ENCODE data around the gene PLCG2.

Gene PLCG2

GRCh38 chr16:81992859-81993258, 213.8 kb downstream of the PLCG2 start:
- H3K27me3 ChIP-seq (replicated peaks in 2 of 5; ENCODE audit: control insufficient read depth in 4 of 5, insufficient read depth in 5 of 5, low read length in 4 of 5), result no peaks in the 10 kb centered on the region
- peaks cover 0 to 16% (median 0%) of the 10 kb centered on the region in 4 experiments for H3K36me3 ChIP-seq (ENCODE audit: control insufficient read depth in 4 of 4, insufficient read depth in 4 of 4, low read length in 3 of 4)
- H3K4me1 ChIP-seq (ENCODE audit: control extremely low read depth in 1 of 4, control insufficient read depth in 4 of 4, insufficient read depth in 4 of 4, low read length in 3 of 4), result no peaks in the 10 kb centered on the region
- no peak for DNase-seq
- WGBS (ENCODE audit: insufficient coverage), result 100% methylated on average over 2 of the region's 3 CpGs
- H3K27ac ChIP-seq (ENCODE audit: insufficient read depth in 1 of 2, low read depth in 1 of 2, low read length in 2 of 2, poor library complexity in 1 of 2, severe bottlenecking in 2 of 2), result no peak overlapping the region
- ChIA-PET POLR2A (no interaction called here), CTCF (no interaction called here)
- H3K4me3 ChIP-seq (ENCODE audit: control insufficient read depth in 1 of 7, extremely low read depth in 1 of 7, insufficient read depth in 4 of 7, low read depth in 2 of 7, low read length in 6 of 7), result no peak overlapping the region
- H3K9me3 ChIP-seq (ENCODE audit: control extremely low read depth in 1 of 5, control insufficient read depth in 4 of 5, insufficient read depth in 2 of 5, low read depth in 1 of 5, low read length in 4 of 5), result no peaks in the 10 kb centered on the region

- H3K9me3 ChIP-seq (ENCODE audit: control extremely low read depth in 1 of 5, control insufficient read depth in 4 of 5, insufficient read depth in 2 of 5, low read depth in 1 of 5, low read length in 4 of 5), result no peaks in the 10 kb centered on the region
- H3K4me3 ChIP-seq (ENCODE audit: control insufficient read depth in 1 of 7, extremely low read depth in 1 of 7, insufficient read depth in 4 of 7, low read depth in 2 of 7, low read length in 6 of 7), result no peak overlapping the region
- H3K36me3 ChIP-seq (ENCODE audit: control insufficient read depth in 4 of 4, insufficient read depth in 4 of 4, low read length in 3 of 4), result peaks cover 0 to 29% (median 0%) of the 10 kb centered on the region in 4 experiments
- H3K27me3 ChIP-seq (replicated peaks in 2 of 5; ENCODE audit: control insufficient read depth in 4 of 5, insufficient read depth in 5 of 5, low read length in 4 of 5), result no peaks in the 10 kb centered on the region
- WGBS (ENCODE audit: insufficient coverage), result 89% methylated on average over 4 of the region's 5 CpGs
- H3K4me1 ChIP-seq (ENCODE audit: control extremely low read depth in 1 of 4, control insufficient read depth in 4 of 4, insufficient read depth in 4 of 4, low read length in 3 of 4), result no peaks in the 10 kb centered on the region
- H3K27ac ChIP-seq (ENCODE audit: insufficient read depth in 1 of 2, low read depth in 1 of 2, low read length in 2 of 2, poor library complexity in 1 of 2, severe bottlenecking in 2 of 2), result no peak overlapping the region
- CTCF ChIA-PET, result no interaction called here
- POLR2A ChIA-PET, result no interaction called here
- DNase-seq, result no peak
Observed at GRCh38 chr16:81994485-81994884, 215.4 kb downstream of the PLCG2 start.

- H3K4me3 ChIP-seq (ENCODE audit: control insufficient read depth in 1 of 7, extremely low read depth in 1 of 7, insufficient read depth in 4 of 7, low read depth in 2 of 7, low read length in 6 of 7), result no peak overlapping the region
- H3K9me3 ChIP-seq (ENCODE audit: control extremely low read depth in 1 of 5, control insufficient read depth in 4 of 5, insufficient read depth in 2 of 5, low read depth in 1 of 5, low read length in 4 of 5), result no peaks in the 10 kb centered on the region
- CTCF ChIA-PET, result no interaction called here
- POLR2A ChIA-PET, result no interaction called here
- WGBS (ENCODE audit: insufficient coverage), result 85% methylated on average over 3 of the region's 3 CpGs
- H3K36me3 ChIP-seq (ENCODE audit: control insufficient read depth in 4 of 4, insufficient read depth in 4 of 4, low read length in 3 of 4), result peaks cover 0 to 38% (median 0%) of the 10 kb centered on the region in 4 experiments
- no peak overlapping the region for H3K27ac ChIP-seq (ENCODE audit: insufficient read depth in 1 of 2, low read depth in 1 of 2, low read length in 2 of 2, poor library complexity in 1 of 2, severe bottlenecking in 2 of 2)
- H3K27me3 ChIP-seq (replicated peaks in 2 of 5; ENCODE audit: control insufficient read depth in 4 of 5, insufficient read depth in 5 of 5, low read length in 4 of 5), result no peaks in the 10 kb centered on the region
- DNase-seq, result no peak
- H3K4me1 ChIP-seq (ENCODE audit: control extremely low read depth in 1 of 4, control insufficient read depth in 4 of 4, insufficient read depth in 4 of 4, low read length in 3 of 4), result no peaks in the 10 kb centered on the region
Observed at GRCh38 chr16:81995651-81996050, 216.6 kb downstream of the PLCG2 start.

GRCh38 chr16:81996664-81997509, 217.8 kb downstream of the PLCG2 start:
- no peaks in the 10 kb centered on the region for H3K27me3 ChIP-seq (replicated peaks in 2 of 5; ENCODE audit: control insufficient read depth in 4 of 5, insufficient read depth in 5 of 5, low read length in 4 of 5)
- H3K36me3 ChIP-seq (ENCODE audit: control insufficient read depth in 4 of 4, insufficient read depth in 4 of 4, low read length in 3 of 4), result peaks cover 0 to 38% (median 0%) of the 10 kb centered on the region in 4 experiments
- no peak overlapping the region for H3K27ac ChIP-seq (ENCODE audit: insufficient read depth in 1 of 2, low read depth in 1 of 2, low read length in 2 of 2, poor library complexity in 1 of 2, severe bottlenecking in 2 of 2)
- H3K4me1 ChIP-seq (ENCODE audit: control extremely low read depth in 1 of 4, control insufficient read depth in 4 of 4, insufficient read depth in 4 of 4, low read length in 3 of 4), result no peaks in the 10 kb centered on the region
- no peak for DNase-seq
- no peak overlapping the region for H3K4me3 ChIP-seq (ENCODE audit: control insufficient read depth in 1 of 7, extremely low read depth in 1 of 7, insufficient read depth in 4 of 7, low read depth in 2 of 7, low read length in 6 of 7)
- H3K9me3 ChIP-seq (ENCODE audit: control extremely low read depth in 1 of 5, control insufficient read depth in 4 of 5, insufficient read depth in 2 of 5, low read depth in 1 of 5, low read length in 4 of 5), result no peaks in the 10 kb centered on the region
- ChIA-PET CTCF (interaction anchor here (1.2 to 1.3 kb wide), 2 partner anchors 56 to 58 kb away, joined by 3 to 5 read pairs; no protein-coding TSS in a partner anchor), POLR2A (no interaction called here)
- WGBS (ENCODE audit: insufficient coverage), result 89% methylated on average over 10 of the region's 11 CpGs

- ChIA-PET CTCF (interaction anchor here (1.2 to 1.3 kb wide), 2 partner anchors 57 to 59 kb away, joined by 3 to 5 read pairs; no protein-coding TSS in a partner anchor), POLR2A (no interaction called here)
- no peaks in the 10 kb centered on the region for H3K9me3 ChIP-seq (ENCODE audit: control extremely low read depth in 1 of 5, control insufficient read depth in 4 of 5, insufficient read depth in 2 of 5, low read depth in 1 of 5, low read length in 4 of 5)
- H3K27me3 ChIP-seq (replicated peaks in 2 of 5; ENCODE audit: control insufficient read depth in 4 of 5, insufficient read depth in 5 of 5, low read length in 4 of 5), result no peaks in the 10 kb centered on the region
- H3K4me1 ChIP-seq (ENCODE audit: control extremely low read depth in 1 of 4, control insufficient read depth in 4 of 4, insufficient read depth in 4 of 4, low read length in 3 of 4), result no peaks in the 10 kb centered on the region
- no peak for DNase-seq
- no peak overlapping the region for H3K27ac ChIP-seq (ENCODE audit: insufficient read depth in 1 of 2, low read depth in 1 of 2, low read length in 2 of 2, poor library complexity in 1 of 2, severe bottlenecking in 2 of 2)
- H3K36me3 ChIP-seq (ENCODE audit: control insufficient read depth in 4 of 4, insufficient read depth in 4 of 4, low read length in 3 of 4), result peaks cover 0 to 41% (median 0%) of the 10 kb centered on the region in 4 experiments
- 95% methylated on average over 2 of the region's 2 CpGs for WGBS (ENCODE audit: insufficient coverage)
- H3K4me3 ChIP-seq (ENCODE audit: control insufficient read depth in 1 of 7, extremely low read depth in 1 of 7, insufficient read depth in 4 of 7, low read depth in 2 of 7, low read length in 6 of 7), result no peak overlapping the region
Observed at GRCh38 chr16:81997738-81998137, 218.6 kb downstream of the PLCG2 start.

- WGBS (ENCODE audit: insufficient coverage), result 96% methylated on average over 2 of the region's 3 CpGs
- peaks cover 0 to 38% (median 2%) of the 10 kb centered on the region in 4 experiments for H3K36me3 ChIP-seq (ENCODE audit: control insufficient read depth in 4 of 4, insufficient read depth in 4 of 4, low read length in 3 of 4)
- H3K27ac ChIP-seq (ENCODE audit: insufficient read depth in 1 of 2, low read depth in 1 of 2, low read length in 2 of 2, poor library complexity in 1 of 2, severe bottlenecking in 2 of 2), result no peak overlapping the region
- no peaks in the 10 kb centered on the region for H3K9me3 ChIP-seq (ENCODE audit: control extremely low read depth in 1 of 5, control insufficient read depth in 4 of 5, insufficient read depth in 2 of 5, low read depth in 1 of 5, low read length in 4 of 5)
- DNase-seq, result no peak
- no peaks in the 10 kb centered on the region for H3K27me3 ChIP-seq (replicated peaks in 2 of 5; ENCODE audit: control insufficient read depth in 4 of 5, insufficient read depth in 5 of 5, low read length in 4 of 5)
- ChIA-PET POLR2A (no interaction called here), CTCF (no interaction called here)
- no peak overlapping the region for H3K4me3 ChIP-seq (ENCODE audit: control insufficient read depth in 1 of 7, extremely low read depth in 1 of 7, insufficient read depth in 4 of 7, low read depth in 2 of 7, low read length in 6 of 7)
- H3K4me1 ChIP-seq (ENCODE audit: control extremely low read depth in 1 of 4, control insufficient read depth in 4 of 4, insufficient read depth in 4 of 4, low read length in 3 of 4), result no peaks in the 10 kb centered on the region
Observed at GRCh38 chr16:82002831-82003230, 223.7 kb downstream of the PLCG2 start.

- WGBS (ENCODE audit: insufficient coverage), result 93% methylated on average over 3 of the region's 5 CpGs
- POLR2A ChIA-PET, result no interaction called here
- H3K4me3 ChIP-seq (ENCODE audit: control insufficient read depth in 1 of 7, extremely low read depth in 1 of 7, insufficient read depth in 4 of 7, low read depth in 2 of 7, low read length in 6 of 7), result no peak overlapping the region
- peaks cover 0 to 31% (median 2%) of the 10 kb centered on the region in 4 experiments for H3K36me3 ChIP-seq (ENCODE audit: control insufficient read depth in 4 of 4, insufficient read depth in 4 of 4, low read length in 3 of 4)
- no peaks in the 10 kb centered on the region for H3K27me3 ChIP-seq (replicated peaks in 2 of 5; ENCODE audit: control insufficient read depth in 4 of 5, insufficient read depth in 5 of 5, low read length in 4 of 5)
- CTCF ChIA-PET, result no interaction called here
- H3K9me3 ChIP-seq (ENCODE audit: control extremely low read depth in 1 of 5, control insufficient read depth in 4 of 5, insufficient read depth in 2 of 5, low read depth in 1 of 5, low read length in 4 of 5), result peaks cover 0 to 10% (median 8%) of the 10 kb centered on the region in 5 experiments
- no peak overlapping the region for H3K27ac ChIP-seq (ENCODE audit: insufficient read depth in 1 of 2, low read depth in 1 of 2, low read length in 2 of 2, poor library complexity in 1 of 2, severe bottlenecking in 2 of 2)
- H3K4me1 ChIP-seq (ENCODE audit: control extremely low read depth in 1 of 4, control insufficient read depth in 4 of 4, insufficient read depth in 4 of 4, low read length in 3 of 4), result no peaks in the 10 kb centered on the region
- DNase-seq, result no peak
Observed at GRCh38 chr16:82004601-82005000, 225.5 kb downstream of the PLCG2 start.

All from common myeloid progenitor, CD34-positive (primary cell).